Stimulated activated naive B cell treated with anti-CD40 and anti-IgM and Interleukin-4, amounts not matched to agents 10 μg/mL and 1 μg/mL and 100 μg/mL, for 72 hours (primary cell): Measurements from ENCODE around the gene PCDHA9.
"Not testable (repeated sequence)": the region's sequence is repeated elsewhere in the genome, so short reads cannot be mapped to it uniquely, and the experiment has no call there.

Experiments used
- ATAC-seq, 2 donors: fragments of 150-1000 bp; cut with Tn5 transposase; replicated peaks; 2 replicates each; pipeline ENCODE4 v1.10.0; 2021; ENCODE audit warnings: moderate library complexity in 1 of 2
- DNase-seq: peaks from one replicate; pipeline ENCODE4 v3.0.0; 2021
- H3K27ac Mint-ChIP-seq: one replicate; pipeline ENCODE4 v1.8.0; 2022; ENCODE audit warnings: mild to moderate bottlenecking, mixed read lengths
- H3K27me3 Mint-ChIP-seq, 2 donors: one replicate each; pipeline ENCODE4 v1.8.0; 2022; ENCODE audit warnings: mixed read lengths in 2 of 2
- H3K36me3 Mint-ChIP-seq, 2 donors: one replicate each; pipeline ENCODE4 v1.8.0; 2022; ENCODE audit warnings: mixed read lengths in 2 of 2, mild to moderate bottlenecking in 1 of 2
- H3K4me1 Mint-ChIP-seq, 2 donors: one replicate each; pipeline ENCODE4 v1.8.0; 2022; ENCODE audit warnings: mixed read lengths in 2 of 2, mild to moderate bottlenecking in 1 of 2
- H3K4me3 Mint-ChIP-seq, 2 donors: one replicate each; pipeline ENCODE4 v1.8.0; 2022; ENCODE audit warnings: mild to moderate bottlenecking in 2 of 2, mixed read lengths in 2 of 2, moderate library complexity in 1 of 2
- H3K9me3 Mint-ChIP-seq, 2 donors: one replicate each; pipeline ENCODE4 v1.8.0; 2022; ENCODE audit warnings: mixed read lengths in 2 of 2, mild to moderate bottlenecking in 1 of 2

Gene PCDHA9, protein sequence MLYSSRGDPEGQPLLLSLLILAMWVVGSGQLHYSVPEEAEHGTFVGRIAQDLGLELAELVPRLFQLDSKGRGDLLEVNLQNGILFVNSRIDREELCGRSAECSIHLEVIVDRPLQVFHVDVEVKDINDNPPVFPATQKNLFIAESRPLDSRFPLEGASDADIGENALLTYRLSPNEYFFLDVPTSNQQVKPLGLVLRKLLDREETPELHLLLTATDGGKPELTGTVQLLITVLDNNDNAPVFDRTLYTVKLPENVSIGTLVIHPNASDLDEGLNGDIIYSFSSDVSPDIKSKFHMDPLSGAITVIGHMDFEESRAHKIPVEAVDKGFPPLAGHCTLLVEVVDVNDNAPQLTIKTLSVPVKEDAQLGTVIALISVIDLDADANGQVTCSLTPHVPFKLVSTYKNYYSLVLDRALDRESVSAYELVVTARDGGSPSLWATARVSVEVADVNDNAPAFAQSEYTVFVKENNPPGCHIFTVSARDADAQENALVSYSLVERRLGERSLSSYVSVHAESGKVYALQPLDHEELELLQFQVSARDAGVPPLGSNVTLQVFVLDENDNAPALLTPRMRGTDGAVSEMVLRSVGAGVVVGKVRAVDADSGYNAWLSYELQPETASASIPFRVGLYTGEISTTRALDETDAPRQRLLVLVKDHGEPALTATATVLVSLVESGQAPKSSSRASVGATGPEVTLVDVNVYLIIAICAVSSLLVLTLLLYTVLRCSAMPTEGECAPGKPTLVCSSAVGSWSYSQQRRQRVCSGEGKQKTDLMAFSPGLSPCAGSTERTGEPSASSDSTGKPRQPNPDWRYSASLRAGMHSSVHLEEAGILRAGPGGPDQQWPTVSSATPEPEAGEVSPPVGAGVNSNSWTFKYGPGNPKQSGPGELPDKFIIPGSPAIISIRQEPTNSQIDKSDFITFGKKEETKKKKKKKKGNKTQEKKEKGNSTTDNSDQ

DNA sequence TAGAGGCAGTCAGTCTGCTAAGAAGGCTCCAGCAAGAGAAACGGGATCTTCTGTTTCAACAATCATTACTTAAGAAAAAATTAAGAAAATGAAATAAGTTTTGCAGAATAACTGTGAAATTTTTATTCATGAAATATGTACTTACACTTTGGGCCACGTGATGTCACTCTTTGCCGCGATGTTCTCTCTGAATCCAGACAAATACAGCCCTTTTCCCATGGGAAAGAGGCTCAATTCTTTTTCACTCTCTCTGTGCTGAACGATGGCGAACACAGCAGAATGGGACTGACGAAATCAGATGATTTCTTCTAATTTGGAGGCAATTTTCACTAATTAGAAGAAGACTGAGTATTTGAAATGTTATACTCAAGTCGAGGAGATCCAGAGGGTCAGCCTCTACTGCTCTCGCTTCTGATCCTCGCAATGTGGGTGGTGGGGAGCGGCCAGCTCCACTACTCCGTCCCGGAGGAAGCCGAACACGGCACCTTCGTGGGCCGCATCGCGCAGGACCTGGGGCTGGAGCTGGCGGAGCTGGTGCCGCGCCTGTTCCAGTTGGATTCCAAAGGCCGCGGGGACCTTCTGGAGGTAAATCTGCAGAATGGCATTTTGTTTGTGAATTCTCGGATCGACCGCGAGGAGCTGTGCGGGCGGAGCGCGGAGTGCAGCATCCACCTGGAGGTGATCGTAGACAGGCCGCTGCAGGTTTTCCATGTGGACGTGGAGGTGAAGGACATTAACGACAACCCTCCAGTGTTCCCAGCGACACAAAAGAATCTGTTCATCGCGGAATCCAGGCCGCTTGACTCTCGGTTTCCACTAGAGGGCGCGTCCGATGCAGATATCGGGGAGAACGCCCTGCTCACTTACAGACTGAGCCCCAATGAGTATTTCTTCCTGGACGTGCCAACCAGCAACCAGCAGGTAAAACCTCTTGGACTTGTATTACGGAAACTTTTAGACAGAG lies at the start of gene PCDHA9:
Gene PCDHA9 (plus strand): TSS at position 244 of the 964 bp plus-strand sequence. CDS start 114 bp downstream, at position 358.
- H3K27ac Mint-ChIP-seq, DNase-seq, H3K4me1 Mint-ChIP-seq, H3K36me3 Mint-ChIP-seq, ATAC-seq, H3K9me3 Mint-ChIP-seq, H3K4me3 Mint-ChIP-seq: not testable (repeated sequence)
- peaks cover 14 to 23% of the 10 kb centered on the region in 2 donors for H3K27me3 Mint-ChIP-seq

DNA sequence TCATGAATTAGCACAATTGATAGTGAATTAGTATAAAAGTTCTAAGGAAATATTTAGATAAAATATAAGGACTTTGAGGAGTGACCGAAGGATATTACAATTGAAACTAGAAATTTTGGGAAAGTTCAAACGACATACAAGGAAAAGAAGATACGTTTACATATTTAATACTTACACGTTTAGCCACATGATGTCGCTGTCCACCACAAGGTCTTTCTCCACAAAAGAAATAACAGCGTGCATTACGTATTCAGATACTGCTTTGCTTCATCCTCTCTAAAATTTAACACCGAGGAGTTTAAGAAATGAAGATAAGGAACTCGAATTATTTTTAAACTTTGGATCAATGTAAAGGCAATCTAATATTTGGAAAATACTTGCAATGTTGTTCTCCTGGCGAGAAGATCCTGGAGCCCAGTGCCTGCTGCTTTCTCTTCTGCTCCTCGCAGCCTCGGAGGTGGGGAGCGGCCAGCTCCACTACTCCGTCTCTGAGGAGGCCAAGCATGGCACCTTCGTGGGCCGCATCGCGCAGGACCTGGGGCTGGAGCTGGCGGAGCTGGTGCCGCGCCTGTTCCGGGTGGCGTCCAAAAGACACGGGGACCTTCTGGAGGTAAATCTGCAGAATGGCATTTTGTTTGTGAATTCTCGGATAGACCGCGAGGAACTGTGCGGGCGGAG lies 47.2 kb upstream of the PCDHA9 start, which contains the start of gene PCDHA3:
Gene PCDHA3 (plus strand): TSS at position 242 of the 678 bp plus-strand sequence.
- Mint-ChIP-seq H3K4me3 (no peak within 1 kb of the TSS), H3K36me3 (peaks cover 2 to 5% of the 10 kb centered on the region in 2 donors), H3K27ac (peak within 1 kb of the TSS; percentile 25), H3K9me3 (peaks cover 9 to 10% of the 10 kb centered on the region in 2 donors), H3K27me3 (peaks cover 19 to 20% of the 10 kb centered on the region in 2 donors), H3K4me1 (no peaks in the 10 kb centered on the region)
- ATAC-seq, result no peak
- no peak for DNase-seq

DNA sequence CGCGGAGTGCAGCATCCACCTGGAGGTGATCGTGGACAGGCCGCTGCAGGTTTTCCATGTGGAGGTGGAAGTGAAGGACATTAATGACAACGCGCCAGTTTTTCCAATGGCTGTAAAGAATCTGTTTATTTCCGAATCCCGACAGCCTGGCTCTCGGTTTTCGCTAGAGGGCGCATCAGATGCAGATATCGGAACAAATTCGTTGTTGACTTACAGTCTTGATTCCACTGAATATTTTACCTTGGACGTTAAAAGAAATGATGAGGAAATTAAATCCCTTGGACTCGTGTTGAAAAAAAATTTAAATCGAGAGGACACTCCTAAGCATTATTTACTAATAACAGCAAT lies 46.7 kb upstream of the PCDHA9 start:
- no peak for ATAC-seq
- H3K4me3 Mint-ChIP-seq, result no peak overlapping the region
- H3K27ac Mint-ChIP-seq, result no peak overlapping the region
- DNase-seq, result no peak
- H3K27me3 Mint-ChIP-seq, result peaks cover 19 to 24% of the 10 kb centered on the region in 2 donors
- H3K9me3 Mint-ChIP-seq, result peaks cover 8 to 9% of the 10 kb centered on the region in 2 donors
- no peaks in the 10 kb centered on the region for H3K4me1 Mint-ChIP-seq
- peaks cover 0 to 2% of the 10 kb centered on the region in 2 donors for H3K36me3 Mint-ChIP-seq

DNA sequence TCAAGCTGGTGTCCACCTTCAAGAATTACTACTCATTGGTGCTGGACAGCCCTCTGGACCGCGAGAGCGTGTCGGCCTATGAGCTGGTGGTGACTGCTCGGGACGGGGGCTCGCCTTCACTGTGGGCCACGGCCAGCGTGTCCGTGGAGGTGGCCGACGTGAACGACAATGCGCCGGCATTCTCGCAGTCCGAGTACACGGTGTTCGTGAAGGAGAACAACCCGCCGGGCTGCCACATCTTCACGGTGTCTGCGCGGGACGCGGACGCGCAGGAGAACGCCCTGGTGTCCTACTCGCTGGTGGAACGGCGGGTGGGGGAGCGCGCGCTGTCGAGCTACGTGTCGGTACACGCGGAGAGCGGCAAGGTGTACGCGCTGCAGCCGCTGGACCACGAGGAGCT lies 45.8 kb upstream of the PCDHA9 start:
- H3K4me3 Mint-ChIP-seq, ATAC-seq, DNase-seq, H3K27ac Mint-ChIP-seq, H3K4me1 Mint-ChIP-seq, H3K36me3 Mint-ChIP-seq: not testable (repeated sequence)
- peaks cover 9 to 10% of the 10 kb centered on the region in 2 donors for H3K9me3 Mint-ChIP-seq
- peaks cover 23 to 31% of the 10 kb centered on the region in 2 donors for H3K27me3 Mint-ChIP-seq

DNA sequence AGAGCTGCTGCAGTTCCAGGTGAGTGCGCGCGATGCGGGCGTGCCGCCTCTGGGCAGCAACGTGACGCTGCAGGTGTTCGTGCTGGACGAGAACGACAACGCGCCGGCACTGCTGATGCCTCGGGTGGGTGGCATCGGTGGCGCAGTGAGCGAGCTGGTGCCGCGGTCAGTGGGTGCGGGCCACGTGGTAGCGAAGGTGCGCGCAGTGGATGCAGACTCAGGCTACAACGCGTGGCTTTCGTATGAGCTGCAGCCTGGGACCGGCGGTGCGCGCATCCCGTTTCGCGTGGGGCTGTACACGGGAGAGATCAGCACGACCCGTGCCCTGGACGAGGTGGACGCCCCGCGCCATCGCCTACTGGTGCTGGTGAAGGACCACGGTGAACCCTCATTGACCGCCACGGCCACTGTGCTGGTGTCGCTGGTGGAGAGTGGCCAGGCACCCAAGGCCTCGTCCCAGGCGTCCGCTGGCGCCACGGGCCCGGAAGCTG lies 45.4 kb upstream of the PCDHA9 start:
- H3K36me3 Mint-ChIP-seq, result peaks cover 0 to 2% of the 10 kb centered on the region in 2 donors
- H3K27me3 Mint-ChIP-seq, result peaks cover 23 to 36% of the 10 kb centered on the region in 2 donors
- peak overlapping the region; percentile 25 for H3K27ac Mint-ChIP-seq

DNA sequence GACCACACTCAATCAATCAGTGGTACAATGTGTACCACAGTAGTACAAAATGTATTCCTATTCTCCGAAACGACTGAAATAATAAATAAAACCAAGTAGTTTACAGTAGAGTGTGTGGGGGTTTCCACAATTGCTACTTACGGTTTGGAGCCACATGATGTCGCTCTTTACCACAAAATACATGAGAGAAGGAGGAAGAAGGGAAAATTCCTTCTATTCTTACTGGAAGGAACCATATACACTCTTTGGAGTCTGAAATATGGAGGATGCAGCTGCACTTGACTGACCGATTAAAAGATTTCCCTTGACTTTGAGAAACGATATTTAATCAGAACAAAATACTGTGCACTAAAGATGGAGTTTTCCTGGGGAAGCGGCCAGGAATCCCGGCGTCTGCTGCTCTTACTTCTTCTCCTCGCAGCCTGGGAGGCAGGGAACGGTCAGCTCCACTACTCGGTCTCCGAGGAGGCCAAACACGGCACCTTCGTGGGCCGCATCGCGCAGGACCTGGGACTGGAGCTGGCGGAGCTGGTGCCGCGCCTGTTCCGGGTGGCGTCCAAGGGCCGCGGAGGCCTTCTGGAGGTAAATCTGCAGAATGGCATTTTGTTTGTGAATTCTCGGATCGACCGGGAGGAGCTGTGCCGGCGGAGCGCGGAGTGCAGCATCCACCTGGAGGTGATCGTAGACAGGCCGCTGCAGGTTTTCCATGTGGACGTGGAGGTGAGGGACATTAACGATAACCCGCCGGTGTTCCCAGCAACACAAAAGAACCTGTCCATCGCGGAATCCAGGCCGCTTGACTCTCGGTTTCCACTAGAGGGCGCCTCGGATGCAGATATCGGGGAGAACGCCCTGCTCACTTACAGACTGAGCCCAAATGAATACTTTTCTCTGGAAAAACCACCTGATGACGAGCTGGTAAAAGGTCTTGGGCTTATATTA lies 41.1 kb upstream of the PCDHA9 start, which contains the start of gene PCDHA4:
Gene PCDHA4 (plus strand): TSS at position 235 of the 942 bp plus-strand sequence.
- Mint-ChIP-seq H3K4me3 (peak within 1 kb of the TSS in 1 of 2 donors; percentile 10), H3K9me3 (peaks cover 15 to 21% of the 10 kb centered on the region in 2 donors)
- no peak for DNase-seq

More for the DNA sequence above, 45.4 kb upstream of the PCDHA9 start:
- ATAC-seq (no peak), DNase-seq (no peak)
- H3K4me3 Mint-ChIP-seq, result no peak overlapping the region
- no peaks in the 10 kb centered on the region for H3K4me1 Mint-ChIP-seq
- peaks cover 9 to 10% of the 10 kb centered on the region in 2 donors for H3K9me3 Mint-ChIP-seq

DNA sequence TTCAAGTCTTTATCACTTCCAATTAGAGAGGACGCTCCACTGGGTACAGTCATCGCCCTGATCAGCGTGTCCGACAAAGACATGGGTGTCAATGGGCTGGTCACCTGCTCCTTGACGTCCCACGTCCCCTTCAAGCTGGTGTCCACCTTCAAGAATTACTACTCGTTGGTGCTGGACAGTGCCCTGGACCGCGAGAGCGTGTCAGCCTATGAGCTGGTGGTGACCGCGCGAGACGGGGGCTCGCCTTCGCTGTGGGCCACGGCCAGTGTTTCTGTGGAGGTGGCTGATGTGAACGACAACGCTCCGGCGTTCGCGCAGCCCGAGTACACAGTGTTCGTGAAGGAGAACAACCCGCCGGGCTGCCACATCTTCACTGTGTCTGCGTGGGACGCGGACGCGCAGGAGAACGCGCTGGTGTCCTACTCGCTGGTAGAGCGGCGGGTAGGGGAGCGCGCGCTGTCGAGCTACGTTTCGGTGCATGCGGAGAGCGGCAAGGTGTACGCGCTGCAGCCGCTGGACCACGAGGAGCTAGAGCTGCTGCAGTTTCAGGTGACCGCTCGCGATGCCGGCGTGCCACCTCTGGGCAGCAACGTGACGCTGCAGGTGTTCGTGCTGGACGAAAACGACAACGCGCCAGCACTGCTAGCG lies 39.8 kb upstream of the PCDHA9 start:
- not testable (repeated sequence) for H3K4me3 Mint-ChIP-seq, H3K36me3 Mint-ChIP-seq, DNase-seq, ATAC-seq, H3K27ac Mint-ChIP-seq, H3K4me1 Mint-ChIP-seq
- Mint-ChIP-seq H3K27me3 (peaks cover 28 to 36% of the 10 kb centered on the region in 2 donors), H3K9me3 (peaks cover 23% of the 10 kb centered on the region in 2 donors)

More for the DNA sequence above, 41.1 kb upstream of the PCDHA9 start, which contains the start of gene PCDHA4:
- Mint-ChIP-seq H3K27me3 (peaks cover 18 to 36% of the 10 kb centered on the region in 2 donors), H3K27ac (no peak within 1 kb of the TSS), H3K4me1 (no peaks in the 10 kb centered on the region), H3K36me3 (peaks cover 2 to 3% of the 10 kb centered on the region in 2 donors)
- no peak for ATAC-seq

DNA sequence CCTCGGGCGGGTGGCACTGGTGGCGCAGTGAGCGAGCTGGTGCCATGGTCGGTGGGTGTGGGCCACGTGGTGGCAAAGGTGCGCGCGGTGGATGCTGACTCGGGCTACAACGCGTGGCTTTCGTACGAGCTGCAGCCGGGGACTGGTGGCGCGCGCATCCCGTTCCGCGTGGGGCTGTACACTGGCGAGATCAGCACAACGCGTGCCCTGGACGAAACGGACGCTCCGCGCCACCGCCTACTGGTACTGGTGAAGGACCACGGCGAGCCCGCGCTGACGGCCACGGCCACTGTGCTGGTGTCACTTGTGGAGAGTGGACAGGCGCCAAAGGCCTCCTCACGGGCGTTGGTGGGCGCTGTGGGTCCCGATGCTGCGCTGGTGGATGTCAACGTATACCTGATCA lies 39.3 kb upstream of the PCDHA9 start:
- Mint-ChIP-seq H3K9me3 (peaks cover 22 to 23% of the 10 kb centered on the region in 2 donors), H3K36me3 (peaks cover 2 to 3% of the 10 kb centered on the region in 2 donors), H3K27me3 (peaks cover 26 to 33% of the 10 kb centered on the region in 2 donors), H3K27ac (no peak overlapping the region), H3K4me3 (no peak overlapping the region), H3K4me1 (no peaks in the 10 kb centered on the region)
- DNase-seq (no peak), ATAC-seq (no peak)

DNA sequence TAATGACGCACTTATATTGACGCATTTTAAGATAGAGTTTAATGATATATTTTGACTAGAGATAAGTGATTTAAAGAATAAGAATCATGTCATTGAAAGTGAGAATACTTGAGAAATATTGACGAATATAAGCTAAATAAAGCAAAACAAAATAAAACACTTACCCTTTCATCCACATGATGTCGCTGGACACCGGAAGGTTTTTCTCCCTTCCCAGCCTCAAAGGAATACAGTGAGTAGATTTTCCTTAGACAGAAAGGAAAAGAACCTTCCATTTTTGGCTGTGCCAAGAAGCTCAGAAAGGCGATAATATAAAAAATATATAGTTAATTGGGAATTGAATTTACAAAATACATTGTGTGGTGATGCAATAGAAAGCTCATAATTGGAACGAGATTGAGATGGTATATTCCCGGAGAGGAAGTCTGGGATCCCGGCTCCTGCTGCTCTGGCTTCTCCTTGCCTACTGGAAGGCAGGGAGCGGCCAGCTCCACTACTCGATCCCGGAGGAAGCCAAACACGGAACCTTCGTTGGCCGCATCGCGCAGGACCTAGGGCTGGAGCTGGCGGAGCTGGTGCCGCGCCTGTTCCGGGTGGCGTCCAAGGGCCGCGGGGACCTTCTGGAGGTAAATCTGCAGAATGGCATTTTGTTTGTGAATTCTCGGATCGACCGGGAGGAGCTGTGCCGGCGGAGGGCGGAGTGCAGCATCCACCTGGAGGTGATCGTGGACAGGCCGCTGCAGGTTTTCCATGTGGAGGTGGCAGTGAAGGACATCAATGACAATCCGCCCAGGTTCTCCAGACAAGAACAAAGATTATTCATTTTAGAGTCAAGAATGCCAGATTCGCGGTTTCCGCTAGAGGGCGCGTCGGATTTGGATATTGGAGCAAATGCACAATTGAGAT lies 26.6 kb upstream of the PCDHA9 start, which contains the start of gene PCDHA5:
Gene PCDHA5 (plus strand): TSS at position 239 of the 906 bp plus-strand sequence.
- Mint-ChIP-seq H3K27ac (no peak within 1 kb of the TSS), H3K36me3 (peaks cover 0 to 4% of the 10 kb centered on the region in 2 donors), H3K4me3 (no peak within 1 kb of the TSS), H3K9me3 (peaks cover 4 to 8% of the 10 kb centered on the region in 2 donors), H3K27me3 (peaks cover 10 to 20% of the 10 kb centered on the region in 2 donors), H3K4me1 (no peaks in the 10 kb centered on the region)
- DNase-seq, result no peak
- no peak for ATAC-seq

DNA sequence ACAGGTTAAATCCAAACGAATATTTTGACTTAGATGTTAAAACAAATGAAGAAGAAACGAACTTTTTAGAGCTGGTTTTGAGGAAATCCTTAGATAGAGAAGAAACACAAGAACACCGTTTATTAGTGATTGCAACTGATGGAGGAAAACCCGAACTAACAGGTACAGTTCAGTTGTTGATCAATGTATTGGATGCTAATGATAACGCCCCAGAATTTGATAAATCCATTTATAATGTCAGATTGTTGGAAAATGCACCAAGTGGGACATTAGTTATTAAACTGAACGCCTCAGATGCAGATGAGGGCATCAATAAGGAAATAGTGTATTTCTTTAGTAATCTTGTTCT lies 25.9 kb upstream of the PCDHA9 start:
- ATAC-seq, result no peak
- Mint-ChIP-seq H3K27ac (no peak overlapping the region), H3K36me3 (peaks cover 2 to 4% of the 10 kb centered on the region in 2 donors), H3K27me3 (peaks cover 16 to 24% of the 10 kb centered on the region in 2 donors), H3K9me3 (peaks cover 6 to 11% of the 10 kb centered on the region in 2 donors), H3K4me1 (no peaks in the 10 kb centered on the region), H3K4me3 (no peak overlapping the region)
- no peak for DNase-seq

DNA sequence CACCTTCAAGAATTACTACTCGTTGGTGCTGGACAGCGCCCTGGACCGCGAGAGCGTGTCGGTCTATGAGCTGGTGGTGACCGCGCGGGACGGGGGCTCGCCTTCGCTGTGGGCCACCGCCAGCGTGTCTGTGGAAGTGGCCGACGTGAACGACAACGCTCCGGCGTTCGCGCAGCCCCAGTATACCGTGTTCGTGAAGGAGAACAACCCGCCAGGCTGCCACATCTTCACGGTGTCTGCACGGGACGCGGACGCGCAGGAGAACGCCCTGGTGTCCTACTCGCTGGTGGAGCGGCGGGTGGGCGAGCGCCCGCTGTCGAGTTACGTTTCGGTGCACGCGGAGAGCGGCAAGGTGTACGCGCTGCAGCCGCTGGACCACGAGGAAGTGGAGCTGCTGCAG lies 25.2 kb upstream of the PCDHA9 start:
- not testable (repeated sequence) for DNase-seq, H3K27ac Mint-ChIP-seq

More for the DNA sequence above, 25.2 kb upstream of the PCDHA9 start:
- H3K4me3 Mint-ChIP-seq, H3K36me3 Mint-ChIP-seq, ATAC-seq, H3K4me1 Mint-ChIP-seq: not testable (repeated sequence)
- Mint-ChIP-seq H3K27me3 (peaks cover 20 to 27% of the 10 kb centered on the region in 2 donors), H3K9me3 (peaks cover 6 to 11% of the 10 kb centered on the region in 2 donors)
